HCT116 (cell line): ENCODE data around the gene ASRGL1.

Experiments
- CEBPB ChIP-seq: IDR thresholded peaks from 2 replicates; pipeline ENCODE4 v1.6.1; 2012; ENCODE audit warnings: low read depth
- EZH2 ChIP-seq: fragments of 200-600 bp; sonication (generic); IDR thresholded peaks from 2 replicates; pipeline ENCODE4 v1.6.1; 2017; ENCODE audit warnings: antibody characterized with exemption, mixed run types
- POLR2A ChIP-seq: IDR thresholded peaks from 2 replicates; pipeline ENCODE4 v1.7.0; 2011; ENCODE audit warnings: borderline replicate concordance; ENCODE audit not compliant: insufficient read depth, insufficient read length; ENCODE audit errors: extremely low read depth
- POLR2AphosphoS5 ChIP-seq: IDR thresholded peaks from 2 replicates; pipeline ENCODE4 v1.6.1; 2011; ENCODE audit warnings: mild to moderate bottlenecking, low read depth, low read length, moderate library complexity
- SP1 ChIP-seq: IDR thresholded peaks from 2 replicates; pipeline ENCODE4 v1.6.1; 2012; ENCODE audit warnings: low read depth
- SRF ChIP-seq: IDR thresholded peaks from 2 replicates; pipeline ENCODE4 v1.6.1; 2012; ENCODE audit warnings: low read depth
- YY1 ChIP-seq: IDR thresholded peaks from 2 replicates; pipeline ENCODE4 v1.6.1; 2011; ENCODE audit warnings: low read length, low read depth, moderate library complexity, mild to moderate bottlenecking; ENCODE audit not compliant: insufficient replicate concordance; ENCODE audit errors: extremely low read depth
- TF ChIP-seq, protein P1 (sequence below), 3 experiments: fragments of 200-600 bp in 1 of 3; sonication (generic) in 1 of 3; IDR thresholded peaks in 2 of 3; conservative IDR thresholded peaks in 1 of 3; 2 replicates each; pipeline ENCODE4 v1.5.1; 2012 to 2017; ENCODE audit warnings: low read depth in 2 of 3, low read length in 2 of 3, antibody characterized with exemption in 1 of 3, borderline replicate concordance in 1 of 3, control low read depth in 1 of 3, mild to moderate bottlenecking in 1 of 3, mixed read lengths in 1 of 3, mixed run types in 1 of 3, moderate library complexity in 1 of 3; ENCODE audit not compliant: insufficient read depth in 1 of 3

DNA sequence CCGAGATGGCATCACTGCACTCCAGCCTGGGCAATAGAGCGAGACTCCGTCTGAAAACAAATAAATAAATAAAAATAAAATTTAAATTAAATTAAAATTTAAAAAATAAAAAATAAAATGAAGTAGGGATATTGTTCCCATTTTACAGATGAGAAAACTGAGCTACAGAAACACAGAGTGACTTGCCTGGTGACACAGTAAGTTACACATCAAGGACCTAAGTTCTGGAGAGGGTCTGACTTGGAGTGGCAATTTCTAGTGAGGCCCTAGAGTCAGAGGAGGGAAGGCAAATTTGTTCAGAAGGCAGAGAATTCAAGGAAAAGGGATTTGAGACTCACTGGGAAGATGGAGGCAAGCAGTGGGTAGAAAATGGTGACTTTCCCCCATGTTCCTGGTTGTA, 83.6 kb downstream of the ASRGL1 start:
- TF ChIP-seq, protein P1, sequence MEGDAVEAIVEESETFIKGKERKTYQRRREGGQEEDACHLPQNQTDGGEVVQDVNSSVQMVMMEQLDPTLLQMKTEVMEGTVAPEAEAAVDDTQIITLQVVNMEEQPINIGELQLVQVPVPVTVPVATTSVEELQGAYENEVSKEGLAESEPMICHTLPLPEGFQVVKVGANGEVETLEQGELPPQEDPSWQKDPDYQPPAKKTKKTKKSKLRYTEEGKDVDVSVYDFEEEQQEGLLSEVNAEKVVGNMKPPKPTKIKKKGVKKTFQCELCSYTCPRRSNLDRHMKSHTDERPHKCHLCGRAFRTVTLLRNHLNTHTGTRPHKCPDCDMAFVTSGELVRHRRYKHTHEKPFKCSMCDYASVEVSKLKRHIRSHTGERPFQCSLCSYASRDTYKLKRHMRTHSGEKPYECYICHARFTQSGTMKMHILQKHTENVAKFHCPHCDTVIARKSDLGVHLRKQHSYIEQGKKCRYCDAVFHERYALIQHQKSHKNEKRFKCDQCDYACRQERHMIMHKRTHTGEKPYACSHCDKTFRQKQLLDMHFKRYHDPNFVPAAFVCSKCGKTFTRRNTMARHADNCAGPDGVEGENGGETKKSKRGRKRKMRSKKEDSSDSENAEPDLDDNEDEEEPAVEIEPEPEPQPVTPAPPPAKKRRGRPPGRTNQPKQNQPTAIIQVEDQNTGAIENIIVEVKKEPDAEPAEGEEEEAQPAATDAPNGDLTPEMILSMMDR (IDR thresholded peaks at IDR 0.05 in 2 of 3, conservative IDR thresholded peaks at IDR 0.05 in 1 of 3; ENCODE audit: borderline replicate concordance in 1 of 3, insufficient read depth in 1 of 3, low read depth in 2 of 3, low read length in 2 of 3) = no peak
- no peak for TF ChIP-seq POLR2A
- no peak for TF ChIP-seq SRF
- no peak for TF ChIP-seq POLR2AphosphoS5
- TF ChIP-seq CEBPB = no peak
- no peak for TF ChIP-seq YY1
- no peak for TF ChIP-seq EZH2
- no peak for TF ChIP-seq SP1
